Measurements from ENCODE around the gene SFRP5.

Gene SFRP5

GRCh38 chr10:97747573-97747972 is 24.2 kb downstream of the SFRP5 start:
- H3K4me3 ChIP-seq (ENCODE audit: low read length) = no peak overlapping the region
- TF ChIP-seq CTCF (conservative IDR thresholded peaks at IDR 0.05; ENCODE audit: low read length) = no peak
- no peak for DNase-seq (ENCODE audit: low read depth)

GRCh38 chr10:97744405-97745035 is 27.3 kb downstream of the SFRP5 start:
- H3K4me3 ChIP-seq (ENCODE audit: low read length) = no peak overlapping the region
- DNase-seq (ENCODE audit: low read depth) = no peak
- no peak for TF ChIP-seq CTCF (conservative IDR thresholded peaks at IDR 0.05; ENCODE audit: low read length)

DNA sequence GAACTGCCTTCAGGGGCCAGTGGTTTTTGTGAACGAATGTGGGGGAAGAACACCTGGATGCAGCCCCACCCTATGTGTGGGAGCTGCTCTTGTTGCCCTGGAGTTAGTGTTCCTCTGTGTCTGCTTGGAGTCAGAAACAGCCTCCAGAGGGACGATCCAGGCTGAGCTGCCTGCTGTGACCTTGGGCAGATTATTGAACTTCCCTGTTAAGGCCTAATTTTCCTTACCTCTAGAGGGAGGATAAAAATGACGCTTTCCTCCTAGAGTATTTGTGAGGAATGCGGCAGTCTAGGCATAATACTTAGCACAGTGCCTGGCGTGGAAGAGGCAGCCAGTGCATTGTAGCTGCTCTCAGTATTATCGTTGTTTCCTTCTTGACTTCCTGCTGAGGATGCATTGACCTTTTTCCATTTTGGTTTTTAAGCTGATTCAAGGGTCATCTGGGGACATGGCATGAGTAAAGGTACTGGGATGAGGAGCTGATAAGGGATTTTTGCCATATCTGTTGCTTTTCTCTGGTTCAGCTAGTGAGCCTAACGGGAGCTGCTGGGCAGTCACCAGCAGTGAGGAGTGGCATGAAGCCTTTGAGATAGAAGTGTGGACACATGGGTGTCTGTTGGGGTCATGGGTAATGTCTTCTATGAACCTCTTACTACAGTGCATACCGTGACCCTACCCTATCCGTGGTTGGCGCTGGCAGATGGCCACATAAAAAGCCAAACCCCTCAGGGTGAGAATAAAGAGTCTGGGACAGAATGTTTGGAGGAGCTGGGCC is 28.4 kb downstream of the SFRP5 start:
- no peak for TF ChIP-seq CTCF (conservative IDR thresholded peaks at IDR 0.05; ENCODE audit: low read length)
- no peak overlapping the region for H3K4me3 ChIP-seq (ENCODE audit: low read length)
- no peak for DNase-seq (ENCODE audit: low read depth)

DNA sequence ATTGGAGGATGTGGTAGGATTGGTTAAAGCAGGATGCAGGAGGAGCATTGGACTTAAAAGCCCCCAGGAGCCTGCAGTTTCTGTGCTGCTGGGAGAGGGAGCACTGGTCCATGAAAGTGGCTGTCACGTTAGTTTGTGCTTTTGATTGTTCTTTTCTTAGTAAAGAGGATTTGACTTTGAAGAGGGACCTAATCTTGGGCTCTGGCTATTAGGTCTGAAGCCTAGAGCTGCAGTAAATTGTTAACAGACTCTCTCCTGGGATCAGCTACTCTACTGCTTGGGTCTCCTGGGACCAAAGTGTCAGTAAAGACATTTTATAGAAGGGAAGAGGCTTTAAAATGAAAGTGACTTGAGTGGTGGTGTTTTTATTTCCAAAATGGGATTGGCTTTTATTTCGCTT is 31.2 kb downstream of the SFRP5 start:
- no peak for TF ChIP-seq CTCF (conservative IDR thresholded peaks at IDR 0.05; ENCODE audit: low read length)
- DNase-seq (ENCODE audit: low read depth) = no peak
- H3K4me3 ChIP-seq (ENCODE audit: low read length) = no peak overlapping the region

- no peak for DNase-seq (ENCODE audit: low read depth)
- TF ChIP-seq CTCF (conservative IDR thresholded peaks at IDR 0.05; ENCODE audit: low read length) = no peak
- no peak overlapping the region for H3K4me3 ChIP-seq (ENCODE audit: low read length)
These were observed 33.2 kb downstream of the SFRP5 start for GRCh38 chr10:97738616-97739015.

DNA sequence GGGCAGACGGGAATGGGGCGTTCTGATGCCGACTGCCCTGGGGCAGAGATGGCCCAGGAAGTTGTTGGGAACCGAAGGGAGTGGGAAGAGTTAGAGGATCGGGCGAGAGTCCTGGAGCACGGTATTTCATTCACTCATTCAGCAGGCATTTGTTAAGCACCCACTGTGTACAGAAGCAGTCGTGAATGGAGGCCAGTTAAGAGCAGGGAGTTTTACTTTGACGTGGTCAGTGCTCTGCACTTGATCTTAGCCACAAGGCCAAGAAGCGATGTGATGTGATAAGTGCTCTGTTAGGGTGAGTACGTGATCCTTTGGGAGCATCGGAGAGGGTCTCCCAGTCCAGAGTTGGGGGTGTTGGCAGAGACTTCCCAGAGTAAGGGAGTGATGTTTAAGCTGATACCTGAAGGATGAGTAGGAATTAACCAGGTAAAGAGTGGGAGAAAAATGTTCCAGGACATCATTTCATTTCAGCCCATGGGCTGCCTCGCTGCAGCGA is 34.0 kb downstream of the SFRP5 start:
- no peak for DNase-seq (ENCODE audit: low read depth)
- TF ChIP-seq CTCF (conservative IDR thresholded peaks at IDR 0.05; ENCODE audit: low read length) = no peak
- H3K4me3 ChIP-seq (ENCODE audit: low read length) = peak overlapping the region; percentile 96

Measured in AG10803 (cell line).